DND-41 (cell line): ENCODE measurements around the gene TMPRSS6.

Source experiments
- EZH2 ChIP-seq: IDR thresholded peaks from 3 replicates; pipeline ENCODE4 v1.6.1; 2012; ENCODE audit warnings: borderline replicate concordance, low read depth, mild to moderate bottlenecking, moderate library complexity, low read length, inconsistent platforms; ENCODE audit not compliant: severe bottlenecking
- TF ChIP-seq, protein P1 (sequence below): IDR thresholded peaks from 2 replicates; pipeline ENCODE4 v1.5.1; 2012; ENCODE audit warnings: borderline replicate concordance, low read length, moderate library complexity, mild to moderate bottlenecking; ENCODE audit not compliant: poor library complexity, severe bottlenecking; ENCODE audit errors: extremely low read depth

DNA sequence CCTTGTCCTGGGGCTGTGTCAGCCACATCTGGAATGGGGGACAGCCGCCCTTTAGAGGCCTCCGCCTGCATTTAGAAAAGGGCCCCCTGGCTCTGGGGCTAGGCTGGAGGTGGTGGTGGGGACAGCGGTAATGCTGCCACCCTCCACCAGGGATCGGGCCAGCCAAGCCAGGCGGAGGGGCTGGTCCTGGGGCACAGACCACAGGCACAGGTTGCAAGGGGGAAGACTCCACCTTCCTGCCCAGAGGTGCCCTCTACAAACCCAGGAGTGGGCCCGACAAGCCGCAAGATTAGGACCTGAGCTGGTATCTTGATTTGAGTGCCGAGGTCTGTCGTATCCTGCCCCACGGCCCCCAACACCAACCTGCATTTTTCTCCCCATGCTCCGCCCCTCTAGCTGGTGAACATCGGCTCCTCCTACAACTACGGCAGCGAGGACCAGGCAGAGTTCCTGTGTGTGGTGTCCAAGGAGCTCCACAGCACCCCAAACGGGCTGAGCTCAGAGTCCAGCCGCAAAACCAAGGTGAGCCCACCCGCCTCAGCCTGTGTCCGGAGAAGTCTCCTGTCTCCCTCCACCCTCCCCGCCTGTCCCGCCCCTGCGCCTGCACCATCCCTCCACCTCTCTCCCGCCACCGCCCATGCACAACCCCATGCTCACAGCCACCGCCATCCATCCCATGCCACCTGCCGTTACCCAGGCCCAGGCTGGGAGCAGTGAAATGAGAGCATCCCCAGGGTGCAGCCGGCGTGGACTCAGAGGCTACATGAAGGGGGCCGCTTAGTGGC lies 50.4 kb downstream of the TMPRSS6 start:
- TF ChIP-seq, protein P1, sequence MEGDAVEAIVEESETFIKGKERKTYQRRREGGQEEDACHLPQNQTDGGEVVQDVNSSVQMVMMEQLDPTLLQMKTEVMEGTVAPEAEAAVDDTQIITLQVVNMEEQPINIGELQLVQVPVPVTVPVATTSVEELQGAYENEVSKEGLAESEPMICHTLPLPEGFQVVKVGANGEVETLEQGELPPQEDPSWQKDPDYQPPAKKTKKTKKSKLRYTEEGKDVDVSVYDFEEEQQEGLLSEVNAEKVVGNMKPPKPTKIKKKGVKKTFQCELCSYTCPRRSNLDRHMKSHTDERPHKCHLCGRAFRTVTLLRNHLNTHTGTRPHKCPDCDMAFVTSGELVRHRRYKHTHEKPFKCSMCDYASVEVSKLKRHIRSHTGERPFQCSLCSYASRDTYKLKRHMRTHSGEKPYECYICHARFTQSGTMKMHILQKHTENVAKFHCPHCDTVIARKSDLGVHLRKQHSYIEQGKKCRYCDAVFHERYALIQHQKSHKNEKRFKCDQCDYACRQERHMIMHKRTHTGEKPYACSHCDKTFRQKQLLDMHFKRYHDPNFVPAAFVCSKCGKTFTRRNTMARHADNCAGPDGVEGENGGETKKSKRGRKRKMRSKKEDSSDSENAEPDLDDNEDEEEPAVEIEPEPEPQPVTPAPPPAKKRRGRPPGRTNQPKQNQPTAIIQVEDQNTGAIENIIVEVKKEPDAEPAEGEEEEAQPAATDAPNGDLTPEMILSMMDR, result no peak
- no peak for TF ChIP-seq EZH2
